GM12874 (cell line): Measurements from ENCODE around the gene PUSL1.

Source experiments
- CTCF ChIP-seq: IDR thresholded peaks from 2 replicates; pipeline ENCODE4 v1.5.1; 2011; ENCODE audit warnings: low read depth, mild to moderate bottlenecking, control low read depth, low read length, moderate library complexity; ENCODE audit not compliant: insufficient read depth

Gene PUSL1

GRCh38 chr1:1342584-1343115 lies 34.3 kb downstream of the PUSL1 start:
- TF ChIP-seq CTCF = no peak

- no peak for TF ChIP-seq CTCF
Measured at GRCh38 chr1:1343811-1344421, 35.5 kb downstream of the PUSL1 start.

GRCh38 chr1:1344655-1345361 lies 36.4 kb downstream of the PUSL1 start:
- no peak; the same call in 1 of the 2 replicates for TF ChIP-seq CTCF

- no peak for TF ChIP-seq CTCF
Measured at GRCh38 chr1:1345384-1345783, 37.0 kb downstream of the PUSL1 start.

GRCh38 chr1:1345860-1346500 lies 37.6 kb downstream of the PUSL1 start:
- no peak for TF ChIP-seq CTCF

- TF ChIP-seq CTCF = no peak
Measured at GRCh38 chr1:1346501-1346890, 38.1 kb downstream of the PUSL1 start.

- no peak for TF ChIP-seq CTCF
Measured at GRCh38 chr1:1347026-1347595, 38.7 kb downstream of the PUSL1 start.
